ENCODE data around the gene SGSM1.

DNA sequence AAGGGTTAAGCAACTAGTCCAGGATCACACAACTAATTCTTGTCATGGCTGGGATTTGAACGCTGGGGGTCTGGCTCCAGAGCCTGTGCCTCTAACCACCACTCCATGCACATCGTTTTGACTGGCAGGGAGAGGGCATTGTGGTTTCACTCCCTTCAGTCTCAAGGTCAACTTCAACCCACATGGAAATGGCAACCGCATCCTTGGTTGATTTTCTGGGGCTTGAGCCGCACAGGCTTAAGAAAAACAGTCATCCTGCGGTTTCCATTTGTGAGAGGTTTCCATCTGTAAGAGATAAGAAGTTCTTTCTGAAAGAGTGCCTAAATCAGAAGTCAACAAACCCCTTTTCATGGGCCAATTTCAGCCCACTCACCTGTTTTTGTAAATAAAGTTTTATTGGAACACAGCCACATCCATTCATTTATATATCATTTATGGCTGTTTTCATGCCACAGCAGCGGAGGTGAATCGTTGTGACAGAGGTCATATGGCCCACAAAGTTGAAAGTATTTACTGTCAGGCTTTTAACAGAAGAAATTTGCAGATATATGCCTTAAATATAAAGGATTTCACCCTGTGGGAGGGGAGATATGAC is 65.7 kb downstream of the SGSM1 start:
- TF ChIP-seq, protein P1, sequence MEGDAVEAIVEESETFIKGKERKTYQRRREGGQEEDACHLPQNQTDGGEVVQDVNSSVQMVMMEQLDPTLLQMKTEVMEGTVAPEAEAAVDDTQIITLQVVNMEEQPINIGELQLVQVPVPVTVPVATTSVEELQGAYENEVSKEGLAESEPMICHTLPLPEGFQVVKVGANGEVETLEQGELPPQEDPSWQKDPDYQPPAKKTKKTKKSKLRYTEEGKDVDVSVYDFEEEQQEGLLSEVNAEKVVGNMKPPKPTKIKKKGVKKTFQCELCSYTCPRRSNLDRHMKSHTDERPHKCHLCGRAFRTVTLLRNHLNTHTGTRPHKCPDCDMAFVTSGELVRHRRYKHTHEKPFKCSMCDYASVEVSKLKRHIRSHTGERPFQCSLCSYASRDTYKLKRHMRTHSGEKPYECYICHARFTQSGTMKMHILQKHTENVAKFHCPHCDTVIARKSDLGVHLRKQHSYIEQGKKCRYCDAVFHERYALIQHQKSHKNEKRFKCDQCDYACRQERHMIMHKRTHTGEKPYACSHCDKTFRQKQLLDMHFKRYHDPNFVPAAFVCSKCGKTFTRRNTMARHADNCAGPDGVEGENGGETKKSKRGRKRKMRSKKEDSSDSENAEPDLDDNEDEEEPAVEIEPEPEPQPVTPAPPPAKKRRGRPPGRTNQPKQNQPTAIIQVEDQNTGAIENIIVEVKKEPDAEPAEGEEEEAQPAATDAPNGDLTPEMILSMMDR (conservative IDR thresholded peaks at IDR 0.05 in 1 of 2, IDR thresholded peaks at IDR 0.05 in 1 of 2; ENCODE audit: low read depth in 1 of 2, low read length in 2 of 2), result no peak
- no peak for TF ChIP-seq EZH2 (IDR thresholded peaks at IDR 0.05; ENCODE audit: low read length, missing control alignments)

Measured in fibroblast of lung (primary cell).